GM13977 (cell line): ENCODE data around the gene KIF13A.

ENCODE experiments used
- DNase-seq: peaks from one replicate; pipeline ENCODE4 v3.0.0; 2012; ENCODE audit warnings: low spot score
- CTCF ChIP-seq: IDR thresholded peaks from 2 replicates; pipeline ENCODE4 v1.5.1; 2012; ENCODE audit warnings: mild to moderate bottlenecking, control low read depth; ENCODE audit not compliant: insufficient read depth; ENCODE audit errors: extremely low read depth, missing control alignments
- in situ Hi-C: fragments of 300-500 bp; cut with MboI; formaldehyde crosslinking; loops from one replicate; pipeline ENCODE4 v1.12.0; 2022; ENCODE audit warnings: low sequenced_read_pairs, low pct_unique_long_range_greater_than_20kb, mixed read lengths, inconsistent platforms; ENCODE audit not compliant: unreplicated experiment

Gene KIF13A

GRCh38 chr6:17855381-17855780, 132.1 kb downstream of the KIF13A start:
- no peak for TF ChIP-seq CTCF
- in situ Hi-C loops = no loop called here
- no peak for DNase-seq

GRCh38 chr6:17853533-17853932, 133.9 kb downstream of the KIF13A start:
- TF ChIP-seq CTCF = no peak
- in situ Hi-C loops = no loop called here
- DNase-seq = no peak

GRCh38 chr6:17851720-17852161, 135.7 kb downstream of the KIF13A start:
- TF ChIP-seq CTCF = no peak
- no peak for DNase-seq
- in situ Hi-C loops = no loop called here

GRCh38 chr6:17851001-17851719, 136.3 kb downstream of the KIF13A start:
- no peak for TF ChIP-seq CTCF
- in situ Hi-C loops = no loop called here
- no peak for DNase-seq

- in situ Hi-C loops = no loop called here
- TF ChIP-seq CTCF = no peak
- no peak for DNase-seq
These were observed 137.2 kb downstream of the KIF13A start for GRCh38 chr6:17850281-17850680.

GRCh38 chr6:17847203-17847760, 140.2 kb downstream of the KIF13A start:
- in situ Hi-C loops = no loop called here
- no peak for TF ChIP-seq CTCF
- no peak for DNase-seq
